HEK293T (cell line): Measurements from ENCODE around the gene SNRNP40.

ENCODE experiments used
- ARNT ChIP-seq: fragments of 450-650 bp; IDR thresholded peaks from 2 replicates; pipeline ENCODE4 v1.6.1; 2017; ENCODE audit warnings: mild to moderate bottlenecking
- BHLHE40 ChIP-seq: fragments of 450-650 bp; IDR thresholded peaks from 2 replicates; pipeline ENCODE4 v1.6.1; 2016; ENCODE audit warnings: mild to moderate bottlenecking, moderate library complexity, borderline replicate concordance
- CTBP1 ChIP-seq: fragments of 450-650 bp; IDR thresholded peaks from 2 replicates; pipeline ENCODE4 v1.6.1; 2016; ENCODE audit warnings: borderline replicate concordance
- ELF4 ChIP-seq: fragments of 450-650 bp; IDR thresholded peaks from 2 replicates; pipeline ENCODE4 v1.6.1; 2017; ENCODE audit warnings: antibody characterized with exemption
- FOXA1 ChIP-seq: fragments of 450-650 bp; IDR thresholded peaks from 2 replicates; pipeline ENCODE4 v1.6.1; 2016; ENCODE audit warnings: mild to moderate bottlenecking
- FOXK2 ChIP-seq: fragments of 450-650 bp; IDR thresholded peaks from 2 replicates; pipeline ENCODE4 v1.6.1; 2016; ENCODE audit warnings: mild to moderate bottlenecking
- FOXM1 ChIP-seq: fragments of 450-650 bp; IDR thresholded peaks from 2 replicates; pipeline ENCODE4 v1.6.1; 2017; ENCODE audit warnings: mild to moderate bottlenecking, borderline replicate concordance
- HDGF ChIP-seq: fragments of 450-650 bp; IDR thresholded peaks from 2 replicates; pipeline ENCODE4 v1.6.1; 2017; ENCODE audit warnings: antibody characterized with exemption, borderline replicate concordance
- NFRKB ChIP-seq: fragments of 450-650 bp; IDR thresholded peaks from 2 replicates; pipeline ENCODE4 v1.6.1; 2016; ENCODE audit warnings: mild to moderate bottlenecking, moderate library complexity
- PKNOX1 ChIP-seq: fragments of 450-650 bp; IDR thresholded peaks from 2 replicates; pipeline ENCODE4 v1.6.1; 2016
- SP1 ChIP-seq: fragments of 450-650 bp; IDR thresholded peaks from 2 replicates; pipeline ENCODE4 v1.6.1; 2017
- SUZ12 ChIP-seq: fragments of 450-650 bp; IDR thresholded peaks from 2 replicates; pipeline ENCODE4 v1.6.1; 2016; ENCODE audit warnings: mild to moderate bottlenecking
- TARDBP ChIP-seq: fragments of 450-650 bp; IDR thresholded peaks from 2 replicates; pipeline ENCODE4 v1.6.1; 2016
- ZNF384 ChIP-seq: fragments of 450-650 bp; IDR thresholded peaks from 2 replicates; pipeline ENCODE4 v1.6.1; 2016

GRCh38 chr1:31335007-31335406, 38.4 kb upstream of the SNRNP40 start:
- TF ChIP-seq SP1 (no peak), SUZ12 (no peak), PKNOX1 (no peak), HDGF (no peak), ELF4 (no peak), ZNF384 (no peak), BHLHE40 (no peak), FOXA1 (no peak), FOXM1 (no peak), ARNT (no peak), FOXK2 (no peak), NFRKB (no peak), CTBP1 (no peak), TARDBP (no peak)
